Measurements from ENCODE around the gene KLHL13.

The KLHL13 gene

GRCh38 chrX:117910216-117910615 lies 206.4 kb downstream of the KLHL13 start:
- no peak for DNase-seq (ENCODE audit: low spot score)
- TF ChIP-seq, protein P1, sequence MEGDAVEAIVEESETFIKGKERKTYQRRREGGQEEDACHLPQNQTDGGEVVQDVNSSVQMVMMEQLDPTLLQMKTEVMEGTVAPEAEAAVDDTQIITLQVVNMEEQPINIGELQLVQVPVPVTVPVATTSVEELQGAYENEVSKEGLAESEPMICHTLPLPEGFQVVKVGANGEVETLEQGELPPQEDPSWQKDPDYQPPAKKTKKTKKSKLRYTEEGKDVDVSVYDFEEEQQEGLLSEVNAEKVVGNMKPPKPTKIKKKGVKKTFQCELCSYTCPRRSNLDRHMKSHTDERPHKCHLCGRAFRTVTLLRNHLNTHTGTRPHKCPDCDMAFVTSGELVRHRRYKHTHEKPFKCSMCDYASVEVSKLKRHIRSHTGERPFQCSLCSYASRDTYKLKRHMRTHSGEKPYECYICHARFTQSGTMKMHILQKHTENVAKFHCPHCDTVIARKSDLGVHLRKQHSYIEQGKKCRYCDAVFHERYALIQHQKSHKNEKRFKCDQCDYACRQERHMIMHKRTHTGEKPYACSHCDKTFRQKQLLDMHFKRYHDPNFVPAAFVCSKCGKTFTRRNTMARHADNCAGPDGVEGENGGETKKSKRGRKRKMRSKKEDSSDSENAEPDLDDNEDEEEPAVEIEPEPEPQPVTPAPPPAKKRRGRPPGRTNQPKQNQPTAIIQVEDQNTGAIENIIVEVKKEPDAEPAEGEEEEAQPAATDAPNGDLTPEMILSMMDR (IDR thresholded peaks at IDR 0.05; ENCODE audit: extremely low read depth, missing control alignments) = no peak

GRCh38 chrX:117898226-117898625 lies 218.4 kb downstream of the KLHL13 start:
- DNase-seq (ENCODE audit: low spot score) = no peak
- TF ChIP-seq, protein P1 (IDR thresholded peaks at IDR 0.05; ENCODE audit: extremely low read depth, missing control alignments) = no peak

GRCh38 chrX:117895418-117895817 lies 221.2 kb downstream of the KLHL13 start:
- DNase-seq (ENCODE audit: low spot score) = no peak
- TF ChIP-seq, protein P1 (IDR thresholded peaks at IDR 0.05; ENCODE audit: extremely low read depth, missing control alignments) = no peak

- TF ChIP-seq, protein P1 (IDR thresholded peaks at IDR 0.05; ENCODE audit: extremely low read depth, missing control alignments) = no peak
- DNase-seq (ENCODE audit: low spot score) = no peak
These were observed 224.1 kb downstream of the KLHL13 start for GRCh38 chrX:117892469-117892868.

DNA sequence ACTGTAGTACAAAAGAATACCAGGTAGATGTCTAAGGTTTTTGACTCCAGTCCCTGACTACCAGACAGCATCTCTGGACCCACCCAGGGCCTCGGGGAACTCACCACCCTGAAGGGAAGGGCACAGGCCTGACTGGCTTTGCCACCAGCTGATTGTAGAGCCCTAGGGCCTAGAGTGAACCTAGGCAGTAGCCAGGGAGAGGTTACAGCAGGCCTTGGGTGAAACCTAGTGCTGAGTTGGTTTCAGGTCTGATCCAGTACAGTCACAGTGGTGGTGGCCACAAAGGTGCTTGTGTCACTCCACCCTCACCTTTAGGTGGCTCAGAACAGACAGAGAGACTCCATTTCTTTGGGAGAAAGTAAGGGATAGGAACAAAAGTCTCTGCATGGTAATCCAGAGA lies 244.8 kb downstream of the KLHL13 start:
- TF ChIP-seq, protein P1 (IDR thresholded peaks at IDR 0.05; ENCODE audit: extremely low read depth, missing control alignments) = no peak
- no peak for DNase-seq (ENCODE audit: low spot score)

- TF ChIP-seq, protein P1 (IDR thresholded peaks at IDR 0.05; ENCODE audit: extremely low read depth, missing control alignments) = no peak
- no peak for DNase-seq (ENCODE audit: low spot score)
These were observed 256.1 kb downstream of the KLHL13 start for GRCh38 chrX:117860517-117860916.

DNA sequence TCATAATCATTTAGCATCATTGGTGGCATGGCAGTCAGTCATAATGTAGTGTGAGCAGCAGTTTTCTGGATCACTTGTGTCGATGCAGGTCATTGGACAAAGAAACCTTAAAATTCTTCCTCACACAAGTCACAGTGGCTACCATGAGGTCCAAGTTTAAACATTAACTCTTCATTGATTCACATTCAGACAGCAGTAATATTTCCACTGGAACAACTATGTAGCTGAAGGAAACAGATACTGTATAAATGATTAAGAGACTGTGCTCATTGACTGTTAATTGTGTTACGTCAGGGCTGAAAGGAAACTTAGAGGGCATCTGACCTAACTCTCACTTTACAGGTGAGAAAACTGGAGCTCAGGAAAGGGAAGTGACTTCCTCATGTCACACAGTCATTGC lies 261.8 kb downstream of the KLHL13 start:
- DNase-seq (ENCODE audit: low spot score) = no peak
- TF ChIP-seq, protein P1 (IDR thresholded peaks at IDR 0.05; ENCODE audit: extremely low read depth, missing control alignments) = no peak

All from GM20000 (cell line).